ENCODE results near the gene HEATR3.

Gene HEATR3

GRCh38 chr16:50058091-50058771, 7.5 kb upstream of the HEATR3 start:
- no peak for DNase-seq

- DNase-seq = no peak
Observed at GRCh38 chr16:50059111-50059510, 6.7 kb upstream of the HEATR3 start.

GRCh38 chr16:50059669-50060068, 6.1 kb upstream of the HEATR3 start:
- DNase-seq = no peak

- DNase-seq = no peak
Observed at GRCh38 chr16:50061326-50061725, 4.4 kb upstream of the HEATR3 start.

GRCh38 chr16:50065241-50065623, 538 bp upstream of the HEATR3 start:
- DNase-seq = no peak

- no peak for DNase-seq
Observed at GRCh38 chr16:50066482-50067289, 916 bp downstream of the HEATR3 start.

- DNase-seq = peak in 1 of 2 experiments; percentile 26
Observed at GRCh38 chr16:50067290-50067853, 1.6 kb downstream of the HEATR3 start.

- DNase-seq = no peak
Observed at GRCh38 chr16:50068550-50068949, 2.8 kb downstream of the HEATR3 start.

- DNase-seq = no peak
Observed at GRCh38 chr16:50069060-50069459, 3.3 kb downstream of the HEATR3 start.

- DNase-seq = no peak
Observed at GRCh38 chr16:50071075-50071671, 5.4 kb downstream of the HEATR3 start.

GRCh38 chr16:50072730-50073129, 7.0 kb downstream of the HEATR3 start:
- no peak for DNase-seq

- no peak for DNase-seq
Observed at GRCh38 chr16:50079397-50080140, 13.8 kb downstream of the HEATR3 start.

GRCh38 chr16:50081428-50082018, 15.8 kb downstream of the HEATR3 start:
- DNase-seq = no peak

- no peak for DNase-seq
Observed at GRCh38 chr16:50083996-50084395, 18.2 kb downstream of the HEATR3 start.

- no peak for DNase-seq
Observed at GRCh38 chr16:50086176-50086575, 20.4 kb downstream of the HEATR3 start.

GRCh38 chr16:50088302-50088701, 22.5 kb downstream of the HEATR3 start:
- no peak for DNase-seq

- no peak for DNase-seq
Observed at GRCh38 chr16:50092891-50093290, 27.1 kb downstream of the HEATR3 start.

GRCh38 chr16:50093607-50094539, 28.1 kb downstream of the HEATR3 start:
- no peak for DNase-seq

GRCh38 chr16:50096791-50097190, 31.0 kb downstream of the HEATR3 start:
- DNase-seq = no peak

GRCh38 chr16:50099957-50100648, 34.3 kb downstream of the HEATR3 start:
- no peak for DNase-seq

Measured in NCI-H2081 (cell line).